Stimulated activated CD4-positive, alpha-beta T cell treated with anti-CD3 and anti-CD28 coated beads, Interleukin-15, amount 100 ng/mL, for 24 hours (primary cell): Measurements from ENCODE around the gene ZDHHC8.

Experiments used
- DNase-seq: peaks from one replicate; pipeline ENCODE4 v3.0.0-alpha.2; 2020

The ZDHHC8 gene

GRCh38 chr22:20130319-20130718 lies 1.3 kb upstream of the ZDHHC8 start:
- DNase-seq, result no peak

GRCh38 chr22:20130731-20131596 lies 640 bp upstream of the ZDHHC8 start:
- DNase-seq, result peak; percentile 88

GRCh38 chr22:20131859-20132685 lies 468 bp downstream of the ZDHHC8 start:
- peak; percentile 47 for DNase-seq

- no peak for DNase-seq
These were observed 1.2 kb downstream of the ZDHHC8 start for GRCh38 chr22:20132686-20133246.

GRCh38 chr22:20133930-20134549 lies 2.4 kb downstream of the ZDHHC8 start:
- no peak for DNase-seq

- DNase-seq, result no peak
These were observed 3.7 kb downstream of the ZDHHC8 start for GRCh38 chr22:20135265-20135664.

GRCh38 chr22:20135806-20136602 lies 4.4 kb downstream of the ZDHHC8 start:
- DNase-seq, result no peak

- no peak for DNase-seq
These were observed 4.9 kb downstream of the ZDHHC8 start for GRCh38 chr22:20136603-20136873.

GRCh38 chr22:20137113-20137512 lies 5.5 kb downstream of the ZDHHC8 start:
- no peak for DNase-seq

GRCh38 chr22:20137671-20138416 lies 6.2 kb downstream of the ZDHHC8 start:
- no peak for DNase-seq

- no peak for DNase-seq
These were observed 6.8 kb downstream of the ZDHHC8 start for GRCh38 chr22:20138417-20138738.

GRCh38 chr22:20138868-20139267 lies 7.3 kb downstream of the ZDHHC8 start:
- DNase-seq, result no peak

GRCh38 chr22:20139391-20140106 lies 7.9 kb downstream of the ZDHHC8 start:
- no peak for DNase-seq

- DNase-seq, result no peak
These were observed 8.5 kb downstream of the ZDHHC8 start for GRCh38 chr22:20140107-20140445.

- DNase-seq, result no peak
These were observed 8.9 kb downstream of the ZDHHC8 start for GRCh38 chr22:20140521-20140964.

- no peak for DNase-seq
These were observed 9.8 kb downstream of the ZDHHC8 start for GRCh38 chr22:20141186-20142077.

- DNase-seq, result no peak
These were observed 11.4 kb downstream of the ZDHHC8 start for GRCh38 chr22:20142711-20143621.

- no peak for DNase-seq
These were observed 12.5 kb downstream of the ZDHHC8 start for GRCh38 chr22:20143883-20144665.
